Thoracic aorta (tissue), 2 donors: ENCODE results near the gene KCTD6. TPM values are rescaled to one million over a fixed set of nuclear protein-coding genes. Genes with fewer than 3 reads are reported as not detected.

Experiments
- ATAC-seq: fragments of 150-250 bp; one replicate; pipeline ENCODE4 v1.8.0; 2017; ENCODE audit warnings: low read depth; ENCODE audit not compliant: insufficient number of reproducible peaks, low FRiP score
- DNase-seq: peaks from one replicate; pipeline ENCODE4 v3.0.0-alpha.2; 2020; ENCODE audit warnings: low spot score
- H3K27ac ChIP-seq, 2 donors: fragments of 200-600 bp; sonication (generic); 1 replicate in 1 of 2; 2 replicates in 1 of 2; pipeline ENCODE4 v1.5.1; 2016; ENCODE audit warnings: mild to moderate bottlenecking in 2 of 2, moderate library complexity in 2 of 2
- H3K27me3 ChIP-seq: fragments of 200-600 bp; sonication (generic); replicated peaks from 2 replicates; pipeline ENCODE4 v1.6.0; 2016; ENCODE audit warnings: mild to moderate bottlenecking; ENCODE audit not compliant: insufficient read depth
- H3K36me3 ChIP-seq: fragments of 200-600 bp; sonication (generic); one replicate; pipeline ENCODE4 v1.5.1; 2016
- H3K4me1 ChIP-seq, 2 donors: fragments of 200-600 bp; sonication (generic); 1 replicate in 1 of 2; 2 replicates in 1 of 2; pipeline versions ENCODE4 v1.5.1 to v1.6.0; 2016; ENCODE audit warnings: low read depth in 2 of 2, mild to moderate bottlenecking in 1 of 2; ENCODE audit not compliant: control insufficient read depth in 1 of 2
- H3K4me3 ChIP-seq: fragments of 200-600 bp; sonication (generic); 2 replicates; pipeline ENCODE4 v1.5.1; 2016; ENCODE audit warnings: mild to moderate bottlenecking
- H3K9me3 ChIP-seq: fragments of 200-600 bp; sonication (generic); 2 replicates; pipeline ENCODE4 v1.5.1; 2016
- CTCF ChIP-seq: fragments of 200-600 bp; sonication (generic); IDR thresholded peaks from one replicate; pipeline ENCODE4 v1.5.1; 2019; ENCODE audit warnings: antibody characterized with exemption
- total RNA-seq, 2 donors: library from RNA; depleted of rRNA; stranded (reverse); fragments of >200 nt; gene quantifications; one replicate each; pipeline versions ENCODE4 v1.1.0 to v1.2.3, GENCODE V29; 2016

KCTD6 gene
- total RNA-seq: 10 to 100 TPM; 14.5 to 28.6 TPM

DNA sequence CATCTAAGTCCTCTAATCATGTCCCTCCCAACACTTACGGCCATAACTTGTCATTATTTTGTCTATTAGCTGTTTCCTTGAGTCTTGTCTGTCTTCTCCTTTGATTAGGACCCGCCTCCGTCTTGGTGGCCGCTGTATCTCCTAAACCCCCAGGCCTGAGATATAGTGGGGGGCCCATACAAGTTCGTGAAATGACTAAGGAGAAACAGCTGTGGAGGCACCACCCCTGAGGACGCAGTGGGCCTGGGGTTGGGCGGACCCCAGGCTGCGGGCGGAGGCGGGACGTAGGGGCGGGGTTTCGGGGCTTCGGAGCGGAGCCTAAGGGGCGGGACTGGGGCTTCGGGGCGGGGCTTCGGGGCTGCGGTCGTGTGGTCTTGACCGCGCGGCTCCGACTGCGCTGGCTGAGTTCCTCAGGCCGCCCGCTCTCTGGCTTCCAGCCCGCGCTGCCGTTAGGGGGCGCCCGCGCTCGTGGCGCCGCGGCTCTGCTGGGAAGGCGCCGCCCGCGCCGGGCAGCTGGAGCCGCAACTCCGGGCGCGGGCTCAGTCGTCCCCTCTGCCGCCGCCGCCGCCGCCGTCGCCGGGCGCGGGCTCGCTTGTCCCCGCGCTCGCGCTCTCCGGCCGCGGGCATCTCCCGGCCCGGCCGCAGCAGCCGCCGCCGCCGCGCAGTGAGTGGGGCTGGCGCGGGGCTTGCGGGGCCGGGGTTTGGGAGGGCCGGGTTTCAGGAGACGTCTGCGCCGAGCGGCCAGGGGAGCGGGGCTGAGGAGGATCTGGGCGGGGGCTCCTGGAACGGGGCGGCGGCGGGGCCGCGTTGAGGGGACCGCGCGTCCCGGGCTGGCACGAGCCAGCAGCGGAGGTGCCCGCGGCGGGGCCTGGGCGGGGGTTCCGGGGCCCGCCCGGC is at the start of gene KCTD6:
TSS of gene KCTD6 (plus strand) at position 591 of the 897 bp plus-strand sequence. CDS start 6,660 bp downstream, outside the sequence.
- no peaks in the 10 kb centered on the region for H3K36me3 ChIP-seq
- H3K9me3 ChIP-seq: no peaks in the 10 kb centered on the region
- H3K27me3 ChIP-seq: no peaks in the 10 kb centered on the region
- peak; percentile 47 for DNase-seq
- ATAC-seq: peak; percentile 88
- H3K27ac ChIP-seq: peak within 1 kb of the TSS; percentile 74
- peaks cover 26 to 53% of the 10 kb centered on the region in 2 donors for H3K4me1 ChIP-seq
- peak; percentile 65 for TF ChIP-seq CTCF
- peak within 1 kb of the TSS; percentile 90 for H3K4me3 ChIP-seq

DNA sequence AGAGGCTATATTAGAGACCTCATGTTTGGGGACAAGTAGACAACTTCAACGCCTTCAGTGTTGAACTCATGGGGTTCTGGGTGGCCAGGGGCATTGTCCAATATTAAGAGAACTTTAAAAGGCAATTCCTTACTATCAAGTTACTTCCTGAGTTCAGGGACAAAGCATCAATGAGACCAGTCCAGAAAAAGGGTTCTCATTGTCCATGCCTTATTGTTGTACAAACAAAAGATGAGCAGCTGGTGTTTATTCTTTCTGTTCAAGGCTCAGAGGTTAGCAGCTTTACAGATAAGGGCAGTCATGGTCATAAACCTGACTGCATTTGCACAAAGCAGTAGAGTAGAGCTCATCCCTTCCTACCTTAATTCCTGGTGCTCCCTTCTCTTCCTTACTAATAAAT is 39.7 kb upstream of the KCTD6 start:
- DNase-seq (no peak), ATAC-seq (no peak)
- Histone ChIP-seq H3K4me1 (no peaks in the 10 kb centered on the region), H3K27me3 (no peaks in the 10 kb centered on the region), H3K4me3 (no peak overlapping the region), H3K27ac (no peak overlapping the region), H3K36me3 (no peaks in the 10 kb centered on the region), H3K9me3 (peaks cover 10% of the 10 kb centered on the region)
- TF ChIP-seq CTCF: no peak

DNA sequence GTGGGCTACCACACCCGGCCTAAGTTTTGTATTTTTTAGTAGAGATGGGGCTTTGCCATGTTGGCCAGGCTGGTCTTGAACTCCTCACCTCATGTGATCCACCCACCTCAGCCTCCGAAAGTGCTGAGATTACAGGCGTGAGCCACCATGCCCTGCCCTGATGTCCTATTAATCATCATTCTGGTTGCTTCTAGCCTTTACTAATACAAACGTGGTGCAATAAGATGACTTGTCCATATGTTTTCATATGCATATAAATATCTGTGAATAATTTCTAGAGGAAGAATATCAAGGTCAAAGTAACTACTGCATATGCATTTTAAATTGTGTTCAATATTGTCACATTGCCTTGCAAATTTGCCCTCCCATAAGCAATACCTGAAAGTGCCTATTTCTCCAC is 32.7 kb upstream of the KCTD6 start:
- H3K4me1 ChIP-seq: peaks cover 0 to 9% of the 10 kb centered on the region in 2 donors
- peaks cover 4% of the 10 kb centered on the region for H3K9me3 ChIP-seq
- no peaks in the 10 kb centered on the region for H3K36me3 ChIP-seq
- TF ChIP-seq CTCF: no peak
- no peak overlapping the region for H3K27ac ChIP-seq
- no peak overlapping the region for H3K4me3 ChIP-seq
- ATAC-seq (no peak), DNase-seq (no peak)
- no peaks in the 10 kb centered on the region for H3K27me3 ChIP-seq

- DNase-seq (no peak), ATAC-seq (no peak)
- no peaks in the 10 kb centered on the region for H3K9me3 ChIP-seq
- no peaks in the 10 kb centered on the region for H3K27me3 ChIP-seq
- no peak for TF ChIP-seq CTCF
- H3K4me3 ChIP-seq: no peak overlapping the region
- no peak overlapping the region for H3K27ac ChIP-seq
- peaks cover 0 to 9% of the 10 kb centered on the region in 2 donors for H3K4me1 ChIP-seq
- no peaks in the 10 kb centered on the region for H3K36me3 ChIP-seq
These were observed 29.1 kb upstream of the KCTD6 start for GRCh38 chr3:58462829-58463180.

DNA sequence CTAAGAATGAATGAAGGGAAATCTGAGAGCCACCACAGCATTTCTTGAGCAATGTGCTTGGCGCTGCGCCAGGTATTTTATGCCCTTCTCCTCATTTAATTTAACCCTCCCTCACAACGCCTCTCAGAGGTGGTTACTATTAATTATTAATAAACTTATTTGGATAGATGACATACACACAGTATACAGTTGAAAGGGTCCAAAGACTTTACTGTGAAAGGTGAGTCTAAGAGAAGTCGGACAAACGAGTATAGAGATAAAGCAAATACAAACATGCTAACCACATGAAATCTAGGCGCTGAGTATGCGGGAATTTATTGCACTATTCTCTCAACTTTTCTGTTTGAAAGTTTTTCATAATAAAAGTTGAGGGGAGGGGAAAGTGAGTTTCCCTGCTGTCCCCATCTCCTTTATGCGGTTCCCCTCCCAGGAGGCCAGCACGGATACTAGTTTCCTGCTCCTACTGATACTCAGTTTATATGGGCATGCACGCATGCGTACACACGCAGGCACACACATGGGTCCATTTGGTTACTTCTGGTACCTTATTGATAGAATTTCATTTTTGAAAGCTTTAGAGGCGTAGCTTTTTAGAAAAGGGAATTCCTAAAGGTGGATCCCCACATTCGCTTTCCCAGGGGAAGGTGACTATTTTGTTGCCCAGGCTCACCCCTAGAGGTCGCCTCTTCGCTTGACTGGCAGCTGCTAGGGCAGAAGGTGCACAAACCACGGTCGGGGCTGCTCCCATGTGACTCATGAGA is 28.5 kb upstream of the KCTD6 start:
- peak; percentile 74 for ATAC-seq
- TF ChIP-seq CTCF: peak; percentile 71
- peak; percentile 24 for DNase-seq
- H3K4me3 ChIP-seq: peak overlapping the region; percentile 66
- no peaks in the 10 kb centered on the region for H3K27me3 ChIP-seq
- H3K4me1 ChIP-seq: peaks cover 0 to 9% of the 10 kb centered on the region in 2 donors
- no peak overlapping the region for H3K27ac ChIP-seq
- H3K36me3 ChIP-seq: no peaks in the 10 kb centered on the region
- H3K9me3 ChIP-seq: no peaks in the 10 kb centered on the region
